HCT116 (cell line): ENCODE measurements around the gene PCCA. TPM values are rescaled to one million over a fixed set of nuclear protein-coding genes. Genes with fewer than 3 reads are reported as not detected.

ENCODE experiments used
- ATAC-seq: fragments of 200-7000 bp; cut with Tn5 transposase; 2 replicates; pipeline ENCODE4 v1.9.1; 2020; ENCODE audit warnings: mild to moderate bottlenecking, moderate library complexity
- BruUV-seq: library from RNA; stranded (reverse); fragments of 400-500 nt; replicated peaks from 2 replicates; lab custom pipeline; 2021; lab: Mats Ljungman, UMichigan
- CTCF ChIA-PET: fragments of 300-600 bp; sonication (Branson Sonifier 250); formaldehyde crosslinking; loops from one replicate; lab custom pipeline; 2021; ENCODE audit warnings: antibody characterized with exemption; lab: Charles Lee
- POLR2A ChIA-PET: fragments of 300-600, 350-600 bp; sonication (Branson Sonifier 250); formaldehyde crosslinking; loops from one replicate; lab custom pipeline; 2021; ENCODE audit warnings: antibody characterized with exemption; lab: Charles Lee
- RAD21 ChIA-PET, 2 experiments: fragments of 300-600 bp; sonication (Branson Sonifier 250); formaldehyde crosslinking; loops; one replicate each; lab custom pipeline; 2023; ENCODE audit warnings: low total read pairs in 2 of 2; ENCODE audit not compliant: uncharacterized antibody in 2 of 2, unreplicated experiment in 2 of 2, low non-redundant PET in 1 of 2; lab: Charles Lee
- DNase-seq: peaks from one replicate; pipeline ENCODE4 v3.0.0-alpha.2; 2010; ENCODE audit warnings: low read depth, low spot score
- H2AFZ ChIP-seq: fragments of 200-600 bp; shearing (Covaris generic), sonication (generic); 2 replicates; pipeline ENCODE4 v1.6.1; 2017; ENCODE audit warnings: low read depth, mixed run types, mixed read lengths, antibody characterized with exemption, low read length; ENCODE audit not compliant: poor library complexity, severe bottlenecking
- H3K27ac ChIP-seq: 2 replicates; pipeline ENCODE4 v1.5.1; 2012; ENCODE audit warnings: low read depth, low read length
- H3K27me3 ChIP-seq: fragments of 200-600 bp; sonication (generic); 2 replicates; pipeline ENCODE4 v1.6.1; 2016; ENCODE audit warnings: mixed run types, low read length, mixed read lengths; ENCODE audit not compliant: insufficient read depth
- H3K36me3 ChIP-seq, 2 experiments: fragments of 200-500 bp in 1 of 2; fragments of 200-600 bp in 1 of 2; sonication (Bioruptor generic) in 1 of 2; sonication (generic) in 1 of 2; 2 replicates each; pipeline versions ENCODE4 v1.5.1 to v1.6.1; 2014 to 2016; ENCODE audit warnings: low read length in 2 of 2, inconsistent platforms in 1 of 2, mixed read lengths in 1 of 2, mixed run types in 1 of 2; ENCODE audit not compliant: insufficient read depth in 2 of 2, control insufficient read depth in 1 of 2
- H3K4me1 ChIP-seq, 2 experiments: fragments of 200-600 bp in 1 of 2; sonication (generic) in 1 of 2; 2 replicates each; pipeline versions ENCODE4 v1.5.1 to v1.6.1; 2012 to 2017; ENCODE audit warnings: low read length in 2 of 2, inconsistent platforms in 1 of 2, mild to moderate bottlenecking in 1 of 2, mixed read lengths in 1 of 2, mixed run types in 1 of 2, moderate library complexity in 1 of 2; ENCODE audit not compliant: insufficient read depth in 2 of 2, control insufficient read depth in 1 of 2
- H3K4me2 ChIP-seq: fragments of 200-600 bp; sonication (generic); 2 replicates; pipeline ENCODE4 v1.6.1; 2017; ENCODE audit warnings: mixed run types, low read length, mixed read lengths
- H3K4me3 ChIP-seq, 2 experiments: fragments of 200-600 bp in 1 of 2; sonication (generic) in 1 of 2; replicated peaks in 1 of 2; 2 replicates each; pipeline ENCODE4 v1.5.1; 2011 to 2016; ENCODE audit warnings: low read length in 2 of 2, control low read depth in 1 of 2, low read depth in 1 of 2, mild to moderate bottlenecking in 1 of 2, mixed read lengths in 1 of 2, mixed run types in 1 of 2
- H3K79me2 ChIP-seq: fragments of 200-600 bp; sonication (generic); 2 replicates; pipeline ENCODE4 v1.6.1; 2017; ENCODE audit warnings: mild to moderate bottlenecking, mixed run types, low read length, moderate library complexity, mixed read lengths; ENCODE audit not compliant: insufficient read depth
- H3K9ac ChIP-seq: fragments of 200-600 bp; sonication (generic); 2 replicates; pipeline ENCODE4 v1.6.1; 2016; ENCODE audit warnings: low read length, mixed read lengths
- H3K9me2 ChIP-seq: fragments of 200-600 bp; sonication (generic), shearing (Covaris generic); 2 replicates; pipeline ENCODE4 v1.6.1; 2017; ENCODE audit warnings: mixed run types, mild to moderate bottlenecking, moderate library complexity; ENCODE audit not compliant: insufficient read depth
- H3K9me3 ChIP-seq, 2 experiments: fragments of 200-500 bp in 1 of 2; fragments of 200-600 bp in 1 of 2; sonication (Bioruptor generic) in 1 of 2; sonication (generic) in 1 of 2; 2 replicates each; pipeline ENCODE4 v1.6.1; 2014 to 2017; ENCODE audit warnings: low read length in 2 of 2, mixed read lengths in 2 of 2, inconsistent platforms in 1 of 2, low read depth in 1 of 2, mild to moderate bottlenecking in 1 of 2, mixed run types in 1 of 2, moderate library complexity in 1 of 2; ENCODE audit not compliant: control insufficient read depth in 1 of 2, insufficient read depth in 1 of 2
- H4K20me1 ChIP-seq: fragments of 200-600 bp; sonication (generic), shearing (Covaris generic); 2 replicates; pipeline ENCODE4 v1.6.1; 2017; ENCODE audit warnings: mixed run types, mild to moderate bottlenecking, moderate library complexity; ENCODE audit not compliant: insufficient read depth
- CBX3 ChIP-seq: IDR thresholded peaks from 2 replicates; pipeline ENCODE4 v1.6.1; 2012; ENCODE audit warnings: low read depth
- EGR1 ChIP-seq: IDR thresholded peaks from 2 replicates; pipeline ENCODE4 v1.6.1; 2012; ENCODE audit warnings: low read depth
- EZH2 ChIP-seq: fragments of 200-600 bp; sonication (generic); IDR thresholded peaks from 2 replicates; pipeline ENCODE4 v1.6.1; 2017; ENCODE audit warnings: antibody characterized with exemption, mixed run types
- EZH2phosphoT487 ChIP-seq: fragments of 200-600 bp; IDR thresholded peaks from 2 replicates; pipeline ENCODE4 v1.6.1; 2018; ENCODE audit warnings: antibody characterized with exemption, borderline replicate concordance
- JUND ChIP-seq: IDR thresholded peaks from 2 replicates; pipeline ENCODE4 v1.6.1; 2012
- POLR2A ChIP-seq: IDR thresholded peaks from 2 replicates; pipeline ENCODE4 v1.7.0; 2011; ENCODE audit warnings: borderline replicate concordance; ENCODE audit not compliant: insufficient read depth, insufficient read length; ENCODE audit errors: extremely low read depth
- RAD21 ChIP-seq: IDR thresholded peaks from 2 replicates; pipeline ENCODE4 v1.6.1; 2012; ENCODE audit warnings: low read depth, mild to moderate bottlenecking
- SP1 ChIP-seq: IDR thresholded peaks from 2 replicates; pipeline ENCODE4 v1.6.1; 2012; ENCODE audit warnings: low read depth
- SRF ChIP-seq: IDR thresholded peaks from 2 replicates; pipeline ENCODE4 v1.6.1; 2012; ENCODE audit warnings: low read depth
- TCF7L2 ChIP-seq: IDR thresholded peaks from 2 replicates; pipeline ENCODE4 v1.7.0; 2011; ENCODE audit warnings: borderline replicate concordance, inconsistent platforms; ENCODE audit not compliant: insufficient read depth, insufficient read length; ENCODE audit errors: extremely low read depth
- YY1 ChIP-seq: IDR thresholded peaks from 2 replicates; pipeline ENCODE4 v1.6.1; 2011; ENCODE audit warnings: low read length, low read depth, moderate library complexity, mild to moderate bottlenecking; ENCODE audit not compliant: insufficient replicate concordance; ENCODE audit errors: extremely low read depth
- ZFX ChIP-seq: fragments of 450-650 bp; IDR thresholded peaks from 2 replicates; pipeline ENCODE4 v1.6.1; 2017
- ZNF274 ChIP-seq: fragments of 200-500 bp; sonication (Bioruptor generic); IDR thresholded peaks from 2 replicates; pipeline ENCODE4 v1.6.1; 2014; ENCODE audit warnings: mild to moderate bottlenecking, low read depth, low read length, inconsistent platforms
- intact Hi-C: fragments of 100-400 bp; cut with micrococcal nuclease; formaldehyde crosslinking; loops from 2 replicates; pipeline ENCODE4 v1.10.0; 2022
- total RNA-seq: library from RNA; stranded (reverse); gene quantifications from one replicate; pipeline ENCODE4 v1.2.1, GENCODE V29; 2021; ENCODE audit not compliant: unreplicated experiment
- TF ChIP-seq, protein P1 (sequence below): IDR thresholded peaks from 2 replicates; pipeline ENCODE4 v1.6.1; 2012
- TF ChIP-seq, protein P2 (sequence below): IDR thresholded peaks from 2 replicates; pipeline ENCODE4 v1.6.1; 2012; ENCODE audit warnings: low read depth

The PCCA gene
- total RNA-seq, 1 experiment from 2014 or later = 23.0 TPM

- Histone ChIP-seq H3K79me2 (no peaks in the 10 kb centered on the region), H3K4me1 (peaks cover 0 to 8% of the 10 kb centered on the region in 2 experiments; a peak in 1 of 4 replicates), H3K4me3 (no peak overlapping the region), H3K4me2 (no peak overlapping the region), H3K36me3 (no peaks in the 10 kb centered on the region), H3K27me3 (no peaks in the 10 kb centered on the region), H3K9me3 (no peaks in the 10 kb centered on the region), H3K9ac (no peak overlapping the region), H3K27ac (no peak overlapping the region), H3K9me2 (no peaks in the 10 kb centered on the region), H4K20me1 (no peaks in the 10 kb centered on the region), H2AFZ (no peak overlapping the region)
- ATAC-seq (no peak), DNase-seq (no peak)
- BruUV-seq = no TSS peak
- TF ChIP-seq, protein P1, sequence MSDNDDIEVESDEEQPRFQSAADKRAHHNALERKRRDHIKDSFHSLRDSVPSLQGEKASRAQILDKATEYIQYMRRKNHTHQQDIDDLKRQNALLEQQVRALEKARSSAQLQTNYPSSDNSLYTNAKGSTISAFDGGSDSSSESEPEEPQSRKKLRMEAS = no peak
- TF ChIP-seq ZFX = no peak
- no peak for TF ChIP-seq SP1
- no peak for TF ChIP-seq SRF
- no peak for TF ChIP-seq ZNF274
- no peak for TF ChIP-seq EZH2
- TF ChIP-seq YY1 = no peak
- TF ChIP-seq RAD21 = no peak
- TF ChIP-seq POLR2A = no peak
- no peak for TF ChIP-seq JUND
- no peak for TF ChIP-seq CBX3
- TF ChIP-seq, protein P2, sequence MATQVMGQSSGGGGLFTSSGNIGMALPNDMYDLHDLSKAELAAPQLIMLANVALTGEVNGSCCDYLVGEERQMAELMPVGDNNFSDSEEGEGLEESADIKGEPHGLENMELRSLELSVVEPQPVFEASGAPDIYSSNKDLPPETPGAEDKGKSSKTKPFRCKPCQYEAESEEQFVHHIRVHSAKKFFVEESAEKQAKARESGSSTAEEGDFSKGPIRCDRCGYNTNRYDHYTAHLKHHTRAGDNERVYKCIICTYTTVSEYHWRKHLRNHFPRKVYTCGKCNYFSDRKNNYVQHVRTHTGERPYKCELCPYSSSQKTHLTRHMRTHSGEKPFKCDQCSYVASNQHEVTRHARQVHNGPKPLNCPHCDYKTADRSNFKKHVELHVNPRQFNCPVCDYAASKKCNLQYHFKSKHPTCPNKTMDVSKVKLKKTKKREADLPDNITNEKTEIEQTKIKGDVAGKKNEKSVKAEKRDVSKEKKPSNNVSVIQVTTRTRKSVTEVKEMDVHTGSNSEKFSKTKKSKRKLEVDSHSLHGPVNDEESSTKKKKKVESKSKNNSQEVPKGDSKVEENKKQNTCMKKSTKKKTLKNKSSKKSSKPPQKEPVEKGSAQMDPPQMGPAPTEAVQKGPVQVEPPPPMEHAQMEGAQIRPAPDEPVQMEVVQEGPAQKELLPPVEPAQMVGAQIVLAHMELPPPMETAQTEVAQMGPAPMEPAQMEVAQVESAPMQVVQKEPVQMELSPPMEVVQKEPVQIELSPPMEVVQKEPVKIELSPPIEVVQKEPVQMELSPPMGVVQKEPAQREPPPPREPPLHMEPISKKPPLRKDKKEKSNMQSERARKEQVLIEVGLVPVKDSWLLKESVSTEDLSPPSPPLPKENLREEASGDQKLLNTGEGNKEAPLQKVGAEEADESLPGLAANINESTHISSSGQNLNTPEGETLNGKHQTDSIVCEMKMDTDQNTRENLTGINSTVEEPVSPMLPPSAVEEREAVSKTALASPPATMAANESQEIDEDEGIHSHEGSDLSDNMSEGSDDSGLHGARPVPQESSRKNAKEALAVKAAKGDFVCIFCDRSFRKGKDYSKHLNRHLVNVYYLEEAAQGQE = no peak
- no peak for TF ChIP-seq TCF7L2
- no peak for TF ChIP-seq EGR1
- TF ChIP-seq EZH2phosphoT487 = no peak
- CTCF ChIA-PET = no interaction called here
- RAD21 ChIA-PET = no interaction called here
- intact Hi-C loops = no loop called here
- POLR2A ChIA-PET = no interaction called here
Measured at GRCh38 chr13:100356889-100357288, 268.0 kb downstream of the PCCA start.
